HEK293 (cell line): ENCODE results near the gene COL9A1.

Source experiments
- CTCF ChIA-PET: fragments of 350-600 bp; formaldehyde crosslinking; extraction: SDS; loops from one replicate; lab custom pipeline; 2021; ENCODE audit warnings: antibody characterized with exemption; lab: Yijun Ruan, JAX
- POLR2A ChIA-PET: fragments of 300-600 bp; formaldehyde crosslinking; extraction: SDS; loops from one replicate; lab custom pipeline; 2020; ENCODE audit warnings: antibody characterized with exemption, inconsistent platforms; lab: Yijun Ruan, JAX
- H3K27ac ChIP-seq: fragments of 200-500 bp; sonication (Bioruptor generic); 2 replicates; pipeline ENCODE4 v1.5.1; 2014; ENCODE audit warnings: low read depth, low read length, control low read depth, inconsistent platforms; ENCODE audit errors: extremely low read depth
- H3K36me3 ChIP-seq, 2 experiments: fragments of 200-500 bp in 1 of 2; sonication (Bioruptor generic) in 1 of 2; 1 replicate in 1 of 2; 2 replicates in 1 of 2; pipeline ENCODE4 v1.5.1; 2014 to 2017; ENCODE audit warnings: inconsistent platforms in 2 of 2, low read length in 2 of 2; ENCODE audit not compliant: control insufficient read depth in 2 of 2, insufficient read depth in 1 of 2
- H3K4me1 ChIP-seq: fragments of 200-500 bp; sonication (Bioruptor generic); 2 replicates; pipeline ENCODE4 v1.5.1; 2014; ENCODE audit warnings: mild to moderate bottlenecking, low read length, inconsistent platforms; ENCODE audit not compliant: control insufficient read depth, insufficient read depth
- H3K4me3 ChIP-seq: 2 replicates; pipeline ENCODE4 v1.5.1; 2011; ENCODE audit warnings: low read depth, mild to moderate bottlenecking, control low read depth, low read length, moderate library complexity
- H3K9me3 ChIP-seq: fragments of 200-500 bp; sonication (Bioruptor generic); 2 replicates; pipeline ENCODE4 v1.5.1; 2014; ENCODE audit warnings: low read depth, low read length, inconsistent platforms; ENCODE audit not compliant: control insufficient read depth, insufficient read depth
- MZF1 ChIP-seq: fragments of 450-650 bp; formaldehyde crosslinking; IDR thresholded peaks from 2 replicates; pipeline ENCODE4 v1.5.1; 2017; ENCODE audit warnings: missing biosample characterization, missing genetic modification characterization, borderline replicate concordance
- SCRT1 ChIP-seq: fragments of 450-650 bp; formaldehyde crosslinking; IDR thresholded peaks from 2 replicates; pipeline ENCODE4 v1.5.1; 2016; ENCODE audit warnings: missing biosample characterization, missing genetic modification characterization, borderline replicate concordance
- ZFP41 ChIP-seq: fragments of 450-650 bp; formaldehyde crosslinking; IDR thresholded peaks from 2 replicates; pipeline ENCODE4 v1.5.1; 2016; ENCODE audit warnings: missing biosample characterization, missing genetic modification characterization, borderline replicate concordance
- ZIC2 ChIP-seq: fragments of 450-650 bp; formaldehyde crosslinking; IDR thresholded peaks from 2 replicates; pipeline ENCODE4 v1.5.1; 2016; ENCODE audit warnings: missing biosample characterization, missing genetic modification characterization
- ZNF114 ChIP-seq: fragments of 450-650 bp; formaldehyde crosslinking; IDR thresholded peaks from 2 replicates; pipeline ENCODE4 v1.5.0; 2017; ENCODE audit warnings: missing biosample characterization, missing genetic modification characterization
- ZNF2 ChIP-seq: fragments of 450-650 bp; formaldehyde crosslinking; IDR thresholded peaks from 2 replicates; pipeline ENCODE4 v1.5.1; 2016; ENCODE audit warnings: missing biosample characterization, missing genetic modification characterization
- ZNF350 ChIP-seq: fragments of 450-650 bp; formaldehyde crosslinking; IDR thresholded peaks from 2 replicates; pipeline ENCODE4 v1.5.0; 2017; ENCODE audit warnings: missing biosample characterization, mild to moderate bottlenecking, missing genetic modification characterization
- ZNF366 ChIP-seq: fragments of 450-650 bp; formaldehyde crosslinking; conservative IDR thresholded peaks from 2 replicates; pipeline ENCODE4 v1.5.1; 2016; ENCODE audit warnings: missing biosample characterization, missing genetic modification characterization
- ZNF426 ChIP-seq: fragments of 450-650 bp; formaldehyde crosslinking; IDR thresholded peaks from 2 replicates; pipeline ENCODE4 v1.5.1; 2017; ENCODE audit warnings: missing biosample characterization, missing genetic modification characterization, mild to moderate bottlenecking, inconsistent platforms, moderate library complexity
- ZNF433 ChIP-seq: fragments of 450-650 bp; formaldehyde crosslinking; IDR thresholded peaks from 2 replicates; pipeline ENCODE4 v1.5.1; 2016; ENCODE audit warnings: missing biosample characterization, missing genetic modification characterization, low read depth
- ZNF596 ChIP-seq: fragments of 450-650 bp; IDR thresholded peaks from 2 replicates; pipeline ENCODE4 v1.5.0; 2018; ENCODE audit warnings: missing biosample characterization, mild to moderate bottlenecking, missing genetic modification characterization, moderate library complexity
- TF ChIP-seq, protein P1 (sequence below): fragments of 450-650 bp; formaldehyde crosslinking; IDR thresholded peaks from 2 replicates; pipeline ENCODE4 v1.5.1; 2016; ENCODE audit warnings: missing biosample characterization, missing genetic modification characterization
- TF ChIP-seq, protein P2 (sequence below): fragments of 450-650 bp; formaldehyde crosslinking; IDR thresholded peaks from 2 replicates; pipeline ENCODE4 v1.5.1; 2016; ENCODE audit warnings: missing biosample characterization, missing genetic modification characterization, low read depth
- TF ChIP-seq, protein P3 (sequence below): fragments of 450-650 bp; formaldehyde crosslinking; IDR thresholded peaks from 2 replicates; pipeline ENCODE4 v1.5.1; 2016; ENCODE audit warnings: missing biosample characterization, missing genetic modification characterization
- TF ChIP-seq, protein P4 (sequence below): fragments of 450-650 bp; formaldehyde crosslinking; IDR thresholded peaks from 2 replicates; pipeline ENCODE4 v1.5.1; 2016; ENCODE audit warnings: missing biosample characterization, missing genetic modification characterization

COL9A1 gene

GRCh38 chr6:70176842-70177550, 125.9 kb downstream of the COL9A1 start (continued):
- 0 out of 2 replicates have a peak, but pooled peaks have one; percentile 9 for TF ChIP-seq ZNF426 (tag by site-specific recombination)

DNA sequence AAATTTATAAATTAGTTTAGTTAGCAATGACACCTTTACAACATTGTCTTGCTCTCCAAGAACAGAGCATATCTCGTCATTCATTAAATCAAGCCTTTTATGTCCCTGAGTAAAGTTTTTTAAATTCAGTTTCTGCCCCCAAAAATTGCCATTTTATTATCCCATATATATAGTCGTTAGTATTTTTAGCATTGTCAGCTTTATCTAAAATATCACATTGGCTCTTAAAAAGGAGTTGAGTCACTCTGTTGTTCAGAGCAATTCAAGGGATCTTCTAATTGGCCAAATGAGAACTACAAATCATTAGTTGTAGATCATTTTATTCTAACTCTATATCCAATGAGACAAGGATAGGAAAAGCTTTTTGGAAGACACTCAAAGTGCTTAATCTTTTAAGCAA, 127.1 kb downstream of the COL9A1 start:
- Histone ChIP-seq H3K27ac (no peak overlapping the region), H3K4me1 (peaks cover 7% of the 10 kb centered on the region; the same call in 1 of the 2 replicates), H3K9me3 (no peaks in the 10 kb centered on the region), H3K4me3 (no peak overlapping the region), H3K36me3 (no peaks in the 10 kb centered on the region)
- CTCF ChIA-PET, result interaction anchor here (0.7 to 2.1 kb wide), 2 partner anchors 10 to 226 kb away, joined by 3 to 16 read pairs; no protein-coding TSS in a partner anchor
- TF ChIP-seq ZNF350 (no peak), ZNF366 (no peak), ZNF114 (tag by site-specific recombination) (no peak), ZNF2 (tag by site-specific recombination) (no peak), SCRT1 (tag by site-specific recombination) (no peak), ZFP41 (tag by site-specific recombination) (no peak), ZNF433 (tag by site-specific recombination) (no peak), ZIC2 (tag by site-specific recombination) (no peak), MZF1 (no peak), ZNF596 (tag by site-specific recombination) (no peak)
- TF ChIP-seq, protein P1, sequence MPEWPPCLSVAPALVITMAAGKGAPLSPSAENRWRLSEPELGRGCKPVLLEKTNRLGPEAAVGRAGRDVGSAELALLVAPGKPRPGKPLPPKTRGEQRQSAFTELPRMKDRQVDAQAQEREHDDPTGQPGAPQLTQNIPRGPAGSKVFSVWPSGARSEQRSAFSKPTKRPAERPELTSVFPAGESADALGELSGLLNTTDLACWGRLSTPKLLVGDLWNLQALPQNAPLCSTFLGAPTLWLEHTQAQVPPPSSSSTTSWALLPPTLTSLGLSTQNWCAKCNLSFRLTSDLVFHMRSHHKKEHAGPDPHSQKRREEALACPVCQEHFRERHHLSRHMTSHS (tag by site-specific recombination), result no peak
- TF ChIP-seq, protein P2, sequence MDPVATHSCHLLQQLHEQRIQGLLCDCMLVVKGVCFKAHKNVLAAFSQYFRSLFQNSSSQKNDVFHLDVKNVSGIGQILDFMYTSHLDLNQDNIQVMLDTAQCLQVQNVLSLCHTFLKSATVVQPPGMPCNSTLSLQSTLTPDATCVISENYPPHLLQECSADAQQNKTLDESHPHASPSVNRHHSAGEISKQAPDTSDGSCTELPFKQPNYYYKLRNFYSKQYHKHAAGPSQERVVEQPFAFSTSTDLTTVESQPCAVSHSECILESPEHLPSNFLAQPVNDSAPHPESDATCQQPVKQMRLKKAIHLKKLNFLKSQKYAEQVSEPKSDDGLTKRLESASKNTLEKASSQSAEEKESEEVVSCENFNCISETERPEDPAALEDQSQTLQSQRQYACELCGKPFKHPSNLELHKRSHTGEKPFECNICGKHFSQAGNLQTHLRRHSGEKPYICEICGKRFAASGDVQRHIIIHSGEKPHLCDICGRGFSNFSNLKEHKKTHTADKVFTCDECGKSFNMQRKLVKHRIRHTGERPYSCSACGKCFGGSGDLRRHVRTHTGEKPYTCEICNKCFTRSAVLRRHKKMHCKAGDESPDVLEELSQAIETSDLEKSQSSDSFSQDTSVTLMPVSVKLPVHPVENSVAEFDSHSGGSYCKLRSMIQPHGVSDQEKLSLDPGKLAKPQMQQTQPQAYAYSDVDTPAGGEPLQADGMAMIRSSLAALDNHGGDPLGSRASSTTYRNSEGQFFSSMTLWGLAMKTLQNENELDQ (tag by site-specific recombination), result no peak
- TF ChIP-seq, protein P3, sequence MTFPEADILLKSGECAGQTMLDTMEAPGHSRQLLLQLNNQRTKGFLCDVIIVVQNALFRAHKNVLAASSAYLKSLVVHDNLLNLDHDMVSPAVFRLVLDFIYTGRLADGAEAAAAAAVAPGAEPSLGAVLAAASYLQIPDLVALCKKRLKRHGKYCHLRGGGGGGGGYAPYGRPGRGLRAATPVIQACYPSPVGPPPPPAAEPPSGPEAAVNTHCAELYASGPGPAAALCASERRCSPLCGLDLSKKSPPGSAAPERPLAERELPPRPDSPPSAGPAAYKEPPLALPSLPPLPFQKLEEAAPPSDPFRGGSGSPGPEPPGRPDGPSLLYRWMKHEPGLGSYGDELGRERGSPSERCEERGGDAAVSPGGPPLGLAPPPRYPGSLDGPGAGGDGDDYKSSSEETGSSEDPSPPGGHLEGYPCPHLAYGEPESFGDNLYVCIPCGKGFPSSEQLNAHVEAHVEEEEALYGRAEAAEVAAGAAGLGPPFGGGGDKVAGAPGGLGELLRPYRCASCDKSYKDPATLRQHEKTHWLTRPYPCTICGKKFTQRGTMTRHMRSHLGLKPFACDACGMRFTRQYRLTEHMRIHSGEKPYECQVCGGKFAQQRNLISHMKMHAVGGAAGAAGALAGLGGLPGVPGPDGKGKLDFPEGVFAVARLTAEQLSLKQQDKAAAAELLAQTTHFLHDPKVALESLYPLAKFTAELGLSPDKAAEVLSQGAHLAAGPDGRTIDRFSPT, result no peak
- TF ChIP-seq, protein P4, sequence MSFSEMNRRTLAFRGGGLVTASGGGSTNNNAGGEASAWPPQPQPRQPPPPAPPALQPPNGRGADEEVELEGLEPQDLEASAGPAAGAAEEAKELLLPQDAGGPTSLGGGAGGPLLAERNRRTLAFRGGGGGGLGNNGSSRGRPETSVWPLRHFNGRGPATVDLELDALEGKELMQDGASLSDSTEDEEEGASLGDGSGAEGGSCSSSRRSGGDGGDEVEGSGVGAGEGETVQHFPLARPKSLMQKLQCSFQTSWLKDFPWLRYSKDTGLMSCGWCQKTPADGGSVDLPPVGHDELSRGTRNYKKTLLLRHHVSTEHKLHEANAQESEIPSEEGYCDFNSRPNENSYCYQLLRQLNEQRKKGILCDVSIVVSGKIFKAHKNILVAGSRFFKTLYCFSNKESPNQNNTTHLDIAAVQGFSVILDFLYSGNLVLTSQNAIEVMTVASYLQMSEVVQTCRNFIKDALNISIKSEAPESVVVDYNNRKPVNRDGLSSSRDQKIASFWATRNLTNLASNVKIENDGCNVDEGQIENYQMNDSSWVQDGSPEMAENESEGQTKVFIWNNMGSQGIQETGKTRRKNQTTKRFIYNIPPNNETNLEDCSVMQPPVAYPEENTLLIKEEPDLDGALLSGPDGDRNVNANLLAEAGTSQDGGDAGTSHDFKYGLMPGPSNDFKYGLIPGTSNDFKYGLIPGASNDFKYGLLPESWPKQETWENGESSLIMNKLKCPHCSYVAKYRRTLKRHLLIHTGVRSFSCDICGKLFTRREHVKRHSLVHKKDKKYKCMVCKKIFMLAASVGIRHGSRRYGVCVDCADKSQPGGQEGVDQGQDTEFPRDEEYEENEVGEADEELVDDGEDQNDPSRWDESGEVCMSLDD, result no peak
- POLR2A ChIA-PET, result no interaction called here
